GM21423 (cell line): ENCODE data around the gene UBL7.

ENCODE experiments used
- ATAC-seq: cut with Tn5 transposase; IDR thresholded peaks from one replicate; pipeline ENCODE4 v1.9.1; 2021; ENCODE audit warnings: mild to moderate bottlenecking, moderate library complexity; ENCODE audit not compliant: unreplicated experiment

UBL7 gene

GRCh38 chr15:74442063-74442462 is 18.9 kb downstream of the UBL7 start:
- ATAC-seq, result no peak

GRCh38 chr15:74441248-74441941 is 19.6 kb downstream of the UBL7 start:
- ATAC-seq, result no peak

- ATAC-seq, result peak; percentile 35
These were observed 22.1 kb downstream of the UBL7 start for GRCh38 chr15:74438721-74439316.

- ATAC-seq, result no peak
These were observed 22.8 kb downstream of the UBL7 start for GRCh38 chr15:74438206-74438605.

GRCh38 chr15:74434263-74435136 is 26.5 kb downstream of the UBL7 start:
- no peak for ATAC-seq

- ATAC-seq, result peak; percentile 71
These were observed 27.2 kb downstream of the UBL7 start, which contains the start of gene SEMA7A for GRCh38 chr15:74433592-74434262. Gene SEMA7A, minus strand, starts transcription at chr15:74433958. Its CDS starts 40 bp downstream, at chr15:74433918.

- no peak for ATAC-seq
These were observed 27.9 kb downstream of the UBL7 start for GRCh38 chr15:74432968-74433591.

- no peak for ATAC-seq
These were observed 28.5 kb downstream of the UBL7 start for GRCh38 chr15:74432271-74432967.

GRCh38 chr15:74431645-74432044 is 29.3 kb downstream of the UBL7 start:
- ATAC-seq, result no peak

GRCh38 chr15:74431116-74431515 is 29.8 kb downstream of the UBL7 start:
- ATAC-seq, result no peak

- ATAC-seq, result no peak
These were observed 30.4 kb downstream of the UBL7 start for GRCh38 chr15:74430510-74430951.

GRCh38 chr15:74429781-74430400 is 31.1 kb downstream of the UBL7 start:
- ATAC-seq, result no peak

- ATAC-seq, result no peak
These were observed 31.8 kb downstream of the UBL7 start for GRCh38 chr15:74428970-74429780.

GRCh38 chr15:74428442-74428787 is 32.5 kb downstream of the UBL7 start:
- no peak for ATAC-seq

GRCh38 chr15:74427607-74428441 is 33.1 kb downstream of the UBL7 start:
- ATAC-seq, result no peak

- ATAC-seq, result no peak
These were observed 34.3 kb downstream of the UBL7 start for GRCh38 chr15:74426404-74427281.

- ATAC-seq, result no peak
These were observed 35.3 kb downstream of the UBL7 start for GRCh38 chr15:74425630-74426029.
